GM12878 (cell line): ENCODE measurements around the gene ZFP1. TPM values are rescaled to one million over a fixed set of nuclear protein-coding genes. Genes with fewer than 3 reads are reported as not detected.

Experiments
- ATAC-seq: fragments of 200-7000 bp; cut with Tn5 transposase; 3 replicates; pipeline ENCODE4 v1.9.1; 2020; ENCODE audit warnings: mild to moderate bottlenecking, moderate library complexity
- BruUV-seq: library from RNA; stranded (reverse); fragments of 400-500 nt; replicated peaks from 2 replicates; lab custom pipeline; 2021; lab: Mats Ljungman, UMichigan
- CTCF ChIA-PET: fragments of 300-600 bp; sonication (Branson Sonifier 250); formaldehyde crosslinking; extraction: SDS; loops from one replicate; lab custom pipeline; 2021; ENCODE audit warnings: inconsistent platforms; lab: Yijun Ruan, JAX
- POLR2A ChIA-PET: fragments of 350-600 bp; formaldehyde crosslinking; extraction: SDS; loops from one replicate; lab custom pipeline; 2021; ENCODE audit warnings: inconsistent platforms; lab: Charles Lee
- RAD21 ChIA-PET: fragments of 300-600 bp; sonication (Branson Sonifier 250); formaldehyde crosslinking; loops from one replicate; lab custom pipeline; 2023; ENCODE audit warnings: antibody characterized with exemption; ENCODE audit not compliant: unreplicated experiment; lab: Charles Lee
- SMC1A ChIA-PET: fragments of 300-600 bp; sonication (Branson Sonifier 250); formaldehyde crosslinking; loops from one replicate; lab custom pipeline; 2023; ENCODE audit not compliant: unreplicated experiment, uncharacterized antibody; lab: Charles Lee
- DNase-seq: peaks from one replicate; pipeline ENCODE4 v3.0.0-alpha.2; 2011; ENCODE audit warnings: low read depth, low spot score
- FAIRE-seq: peaks from 3 replicates; lab custom pipeline; 2011; peaks lifted over from hg19 to GRCh38; lab: Jason Lieb, UNC
- H2AFZ ChIP-seq: 2 replicates; pipeline ENCODE4 v1.6.0; 2011; ENCODE audit warnings: low read depth, low read length, control low read depth; ENCODE audit not compliant: control insufficient read depth
- H3K27ac ChIP-seq: 2 replicates; pipeline ENCODE4 v1.5.1; 2011; ENCODE audit warnings: control low read depth; ENCODE audit not compliant: control insufficient read depth, insufficient read depth
- H3K27me3 ChIP-seq, 2 experiments: replicated peaks in 1 of 2; 2 replicates each; pipeline versions ENCODE4 v1.6.0 to v1.6.1; 2011; ENCODE audit warnings: low read length in 1 of 2; ENCODE audit not compliant: control insufficient read depth in 2 of 2, insufficient read depth in 2 of 2
- H3K36me3 ChIP-seq, 2 experiments: 2 replicates each; pipeline ENCODE4 v1.5.1; 2011; ENCODE audit warnings: low read length in 1 of 2; ENCODE audit not compliant: control insufficient read depth in 2 of 2, insufficient read depth in 2 of 2
- H3K4me1 ChIP-seq: 2 replicates; pipeline ENCODE4 v1.6.1; 2011; ENCODE audit warnings: mild to moderate bottlenecking, low read length, moderate library complexity, mixed read lengths; ENCODE audit not compliant: control insufficient read depth, insufficient read depth
- H3K4me2 ChIP-seq: 2 replicates; pipeline ENCODE4 v1.6.0; 2011; ENCODE audit warnings: control low read depth; ENCODE audit not compliant: control insufficient read depth, insufficient read depth
- H3K4me3 ChIP-seq: fragments of 200-600 bp; sonication (generic); 2 replicates; pipeline ENCODE4 v1.5.1; 2016
- H3K79me2 ChIP-seq: 2 replicates; pipeline ENCODE4 v1.6.0; 2011; ENCODE audit warnings: low read length; ENCODE audit not compliant: control insufficient read depth, insufficient read depth
- H3K9ac ChIP-seq: 2 replicates; pipeline ENCODE4 v1.8.0; 2011; ENCODE audit warnings: low read length, control low read depth, mixed read lengths; ENCODE audit not compliant: control insufficient read depth, insufficient read depth
- H3K9me3 ChIP-seq: replicated peaks from 3 replicates; pipeline ENCODE4 v1.5.1; 2011; ENCODE audit warnings: mild to moderate bottlenecking, low read length; ENCODE audit not compliant: control insufficient read depth, insufficient read depth
- H4K20me1 ChIP-seq: 2 replicates; pipeline ENCODE4 v1.6.0; 2011; ENCODE audit not compliant: control insufficient read depth, insufficient read depth
- ATF2 ChIP-seq: IDR thresholded peaks from 2 replicates; pipeline ENCODE4 v1.6.1; 2012; ENCODE audit warnings: low read length, inconsistent platforms
- E2F8 ChIP-seq: fragments of 450-650 bp; IDR thresholded peaks from 2 replicates; pipeline ENCODE4 v1.6.1; 2018; ENCODE audit warnings: mild to moderate bottlenecking, low read depth, moderate library complexity; ENCODE audit not compliant: partially characterized antibody
- ESRRA ChIP-seq: IDR thresholded peaks from 2 replicates; pipeline ENCODE4 v1.6.1; 2012; ENCODE audit warnings: mild to moderate bottlenecking, low read length, improper control_type of control experiment
- FOXM1 ChIP-seq: IDR thresholded peaks from 2 replicates; pipeline ENCODE4 v1.6.1; 2012; ENCODE audit warnings: low read depth, mild to moderate bottlenecking, inconsistent platforms, low read length, moderate library complexity
- HCFC1 ChIP-seq: fragments of 150-350 bp; IDR thresholded peaks from 2 replicates; pipeline ENCODE4 v1.6.1; 2014; ENCODE audit warnings: low read length
- JUND ChIP-seq: IDR thresholded peaks from 2 replicates; pipeline ENCODE4 v1.6.1; 2012; ENCODE audit warnings: low read depth, mild to moderate bottlenecking, low read length, improper control_type of control experiment, moderate library complexity
- MYB ChIP-seq: fragments of 150-350 bp; IDR thresholded peaks from 2 replicates; pipeline ENCODE4 v1.6.1; 2014; ENCODE audit warnings: mild to moderate bottlenecking, low read depth, low read length, borderline replicate concordance
- STAT3 ChIP-seq: IDR thresholded peaks from 2 replicates; pipeline ENCODE4 v1.6.1; 2011; ENCODE audit warnings: low read depth, low read length, improper control_type of control experiment
- SUZ12 ChIP-seq: fragments of 200-600 bp; sonication (generic); IDR thresholded peaks from one replicate; pipeline ENCODE4 v1.6.1; 2018; ENCODE audit warnings: antibody characterized with exemption, mild to moderate bottlenecking; ENCODE audit not compliant: unreplicated experiment
- ZBED1 ChIP-seq: IDR thresholded peaks from 2 replicates; pipeline ENCODE4 v1.6.1; 2016; ENCODE audit warnings: borderline replicate concordance
- ZBTB4 ChIP-seq: fragments of 450-650 bp; formaldehyde crosslinking; IDR thresholded peaks from 2 replicates; pipeline ENCODE4 v1.4.0; 2022; ENCODE audit warnings: mild to moderate bottlenecking, moderate library complexity
- ZNF384 ChIP-seq: IDR thresholded peaks from 2 replicates; pipeline ENCODE4 v1.6.1; 2012; ENCODE audit warnings: low read depth, mild to moderate bottlenecking, low read length, improper control_type of control experiment, borderline replicate concordance
- WGBS: methylation state at CpG from one replicate; pipeline ENCODE4 v1.1.6; 2016; ENCODE audit warnings: low lambda C conversion rate; ENCODE audit not compliant: insufficient replicate concordance, insufficient coverage; ENCODE audit errors: missing lambda C conversion rate; 5-methylcytosine and 5-hydroxymethylcytosine counted together
- in situ Hi-C: fragments of 300-500 bp; cut with MboI; formaldehyde crosslinking; loops from 9 replicates; pipeline ENCODE4 v1.14.3; 2018; ENCODE audit warnings: mixed read lengths
- intact Hi-C: fragments of 100-400 bp; cut with micrococcal nuclease; formaldehyde crosslinking; loops from one replicate; pipeline ENCODE4 v1.14.2; 2022; ENCODE audit not compliant: unreplicated experiment
- polyA plus RNA-seq, 11 experiments: library from polyadenylated mRNA; depleted of rRNA in 4 of 11; unstranded in 6 of 11; stranded (reverse) in 5 of 11; fragments of >200 nt; fragmentation: Nextera tagmentation in 4 of 11; fragmentation: Illumina TruSeq in 1 of 11; extraction: Ambion mirVana in 4 of 11; extraction: Trizol in 1 of 11; gene quantifications; 1 replicate in 1 of 11; 2 replicates in 10 of 11; pipeline versions ENCODE4 v1.2.1 to v1.2.3, GENCODE V29; 2011 to 2016; ENCODE audit warnings: inconsistent platforms in 2 of 11, missing spikeins in 2 of 11, low read depth in 1 of 11
- total RNA-seq, 4 experiments: library from RNA; depleted of rRNA in 3 of 4; stranded (reverse); fragments of >200 nt in 3 of 4; fragmentation: Illumina TruSeq in 1 of 4; extraction: Trizol in 1 of 4; gene quantifications; 2 replicates each; pipeline versions ENCODE4 v1.2.1 to v1.2.3, GENCODE V29; 2013 to 2021

ZFP1 gene
- total and polyA plus RNA-seq, 10 of the 15 experiments (the other 5 are each of a cell fraction or from before 2014, with no cell fraction given), result 3.5 to 17.6 (median 14.7) TPM

GRCh38 chr16:75099738-75100602 lies 48.4 kb upstream of the ZFP1 start (continued):
- TF ChIP-seq ATF2, result no peak

- WGBS, result 76% methylated on average over 3 of the region's 3 CpGs
- Histone ChIP-seq H2AFZ (no peak overlapping the region), H3K4me2 (no peak overlapping the region), H3K36me3 (no peaks in the 10 kb centered on the region), H3K27ac (no peak overlapping the region), H3K27me3 (no peaks in the 10 kb centered on the region), H3K79me2 (no peaks in the 10 kb centered on the region; the same call in 1 of the 2 replicates), H4K20me1 (no peaks in the 10 kb centered on the region), H3K9me3 (no peaks in the 10 kb centered on the region), H3K4me3 (no peak overlapping the region), H3K4me1 (peaks cover 23% of the 10 kb centered on the region), H3K9ac (no peak overlapping the region)
- ChIA-PET CTCF (interaction anchor here (1.4 to 1.5 kb wide), 2 partner anchors 10 to 238 kb away, joined by 3 to 4 read pairs; no protein-coding TSS in a partner anchor), POLR2A (interaction anchor here (0.6 kb wide), 2 partner anchors 32 to 48 kb away, joined by 3 read pairs; no protein-coding TSS in a partner anchor), RAD21 (interaction anchor here (1.2 kb wide), 1 partner anchor 10 kb away, joined by 5 read pairs; no protein-coding TSS in a partner anchor), SMC1A (interaction anchor here (1.1 to 1.3 kb wide), 2 partner anchors 11 to 57 kb away, joined by 3 read pairs; no protein-coding TSS in a partner anchor)
- no peak for FAIRE-seq
- no TSS peak for BruUV-seq
- intact Hi-C loops (no loop called here), in situ Hi-C loops (loop anchor here (10.0 kb wide), 1 partner anchor 56 kb away; no protein-coding TSS in a partner anchor)
- no peak for ATAC-seq
- no peak for DNase-seq
- TF ChIP-seq HCFC1 (no peak), ZBED1 (no peak), SUZ12 (no peak), ZBTB4 (no peak), ZNF384 (no peak), JUND (no peak), ESRRA (no peak), MYB (no peak), FOXM1 (no peak), E2F8 (no peak), STAT3 (no peak)
Observed at GRCh38 chr16:75100603-75100990, 47.7 kb upstream of the ZFP1 start.
